IMR-90 (cell line): Measurements from ENCODE around the gene THOC2. TPM values are rescaled to one million over a fixed set of nuclear protein-coding genes. Genes with fewer than 3 reads are reported as not detected.

Experiments
- ATAC-seq: fragments of 200-7000 bp; cut with Tn5 transposase; 2 replicates; pipeline ENCODE4 v1.9.1; 2020; ENCODE audit warnings: low read depth, mild to moderate bottlenecking, moderate library complexity
- BruUV-seq: library from RNA; stranded (reverse); fragments of 400-500 nt; replicated peaks from 2 replicates; lab custom pipeline; 2021; lab: Mats Ljungman, UMichigan
- CTCF ChIA-PET: fragments of 300-600 bp; formaldehyde crosslinking; extraction: SDS; loops from one replicate; lab custom pipeline; 2021; ENCODE audit warnings: antibody characterized with exemption; lab: Yijun Ruan, JAX
- POLR2A ChIA-PET: fragments of 300-600 bp; sonication (Branson Sonifier 250); formaldehyde crosslinking; loops from one replicate; lab custom pipeline; 2022; ENCODE audit warnings: antibody characterized with exemption; ENCODE audit not compliant: unreplicated experiment; lab: Charles Lee
- DNase-seq: peaks from one replicate; pipeline ENCODE4 v3.0.0; 2013
- H2AFZ ChIP-seq: replicated peaks from 2 replicates; pipeline ENCODE3; 2013; ENCODE audit warnings: low read length, mild to moderate bottlenecking; ENCODE audit not compliant: poor library complexity
- H2AK5ac ChIP-seq: 2 replicates; pipeline ENCODE4 v1.6.1; 2013; ENCODE audit warnings: low read depth, low read length, inconsistent platforms
- H2AK9ac ChIP-seq: replicated peaks from 2 replicates; pipeline ENCODE3; 2013; ENCODE audit warnings: mild to moderate bottlenecking, low read depth, low read length, moderate library complexity; ENCODE audit not compliant: poor library complexity
- H2BK120ac ChIP-seq: 2 replicates; pipeline ENCODE4 v1.6.1; 2013; ENCODE audit warnings: low read depth, low read length, inconsistent platforms
- H2BK15ac ChIP-seq: 3 replicates; pipeline ENCODE4 v1.6.1; 2013; ENCODE audit warnings: low read depth, low read length, inconsistent platforms
- H2BK20ac ChIP-seq: 2 replicates; pipeline ENCODE4 v1.6.1; 2013; ENCODE audit warnings: low read depth, mild to moderate bottlenecking, inconsistent platforms, low read length, moderate library complexity
- H2BK5ac ChIP-seq: 2 replicates; pipeline ENCODE4 v1.6.1; 2013; ENCODE audit warnings: mild to moderate bottlenecking, low read depth, low read length, inconsistent platforms; ENCODE audit not compliant: poor library complexity, severe bottlenecking
- H3K14ac ChIP-seq: replicated peaks from 2 replicates; pipeline ENCODE4 v1.6.1; 2013; ENCODE audit warnings: low read depth, low read length, inconsistent platforms
- H3K18ac ChIP-seq: 2 replicates; pipeline ENCODE4 v1.6.1; 2013; ENCODE audit warnings: low read depth, low read length, control low read depth
- H3K23ac ChIP-seq: 2 replicates; pipeline ENCODE4 v1.6.1; 2013; ENCODE audit warnings: low read depth, low read length, inconsistent platforms
- H3K27ac ChIP-seq: 2 replicates; pipeline ENCODE4 v1.5.1; 2013; ENCODE audit warnings: mild to moderate bottlenecking, control low read depth, low read length; ENCODE audit not compliant: insufficient read depth
- H3K27me3 ChIP-seq: 2 replicates; pipeline ENCODE4 v1.6.1; 2013; ENCODE audit warnings: low read length; ENCODE audit not compliant: control insufficient read depth, insufficient read depth
- H3K36me3 ChIP-seq: 2 replicates; pipeline ENCODE4 v1.6.1; 2013; ENCODE audit warnings: low read length, mixed read lengths; ENCODE audit not compliant: control insufficient read depth, insufficient read depth
- H3K4ac ChIP-seq: 2 replicates; pipeline ENCODE4 v1.6.1; 2013; ENCODE audit warnings: low read depth, low read length, inconsistent platforms
- H3K4me1 ChIP-seq: 2 replicates; pipeline ENCODE4 v1.6.1; 2013; ENCODE audit warnings: low read length, mixed read lengths; ENCODE audit not compliant: control insufficient read depth, insufficient read depth
- H3K4me2 ChIP-seq: 2 replicates; pipeline ENCODE4 v1.6.1; 2013; ENCODE audit warnings: low read depth, mild to moderate bottlenecking, control low read depth, low read length, moderate library complexity
- H3K4me3 ChIP-seq: 2 replicates; pipeline ENCODE4 v1.5.1; 2013; ENCODE audit warnings: low read depth, mild to moderate bottlenecking, control low read depth, low read length, moderate library complexity; ENCODE audit not compliant: insufficient read depth
- H3K56ac ChIP-seq: 2 replicates; pipeline ENCODE4 v1.6.1; 2013; ENCODE audit warnings: low read length, inconsistent platforms; ENCODE audit not compliant: insufficient read depth; ENCODE audit errors: extremely low read depth
- H3K79me1 ChIP-seq, 2 experiments: 2 replicates each; pipeline ENCODE4 v1.6.1; 2013; ENCODE audit warnings: low read length in 2 of 2, inconsistent platforms in 1 of 2, low read depth in 1 of 2
- H3K9ac ChIP-seq: 2 replicates; pipeline ENCODE4 v1.6.1; 2013; ENCODE audit warnings: low read depth, low read length, control low read depth
- H3K9me1 ChIP-seq: 2 replicates; pipeline ENCODE4 v1.6.1; 2013; ENCODE audit warnings: low read length, inconsistent platforms; ENCODE audit not compliant: insufficient read depth
- H3K9me3 ChIP-seq: 2 replicates; pipeline ENCODE4 v1.6.1; 2013; ENCODE audit warnings: low read length; ENCODE audit not compliant: control insufficient read depth, insufficient read depth
- H4K20me1 ChIP-seq: 2 replicates; pipeline ENCODE4 v1.6.1; 2013; ENCODE audit warnings: low read length, inconsistent platforms; ENCODE audit not compliant: insufficient read depth
- H4K5ac ChIP-seq: 2 replicates; pipeline ENCODE4 v1.6.1; 2013; ENCODE audit warnings: mild to moderate bottlenecking, low read depth, low read length, control low read depth
- H4K8ac ChIP-seq, 2 experiments: 2 replicates each; pipeline ENCODE4 v1.6.1; 2013; ENCODE audit warnings: low read depth in 2 of 2, low read length in 2 of 2, control low read depth in 1 of 2, inconsistent platforms in 1 of 2
- H4K91ac ChIP-seq: 2 replicates; pipeline ENCODE4 v1.6.1; 2013; ENCODE audit warnings: low read depth, low read length, inconsistent platforms; ENCODE audit not compliant: insufficient read depth
- CEBPB ChIP-seq: IDR thresholded peaks from 2 replicates; pipeline ENCODE4 v1.6.1; 2012; ENCODE audit warnings: low read depth, low read length, improper control_type of control experiment
- CHD1 ChIP-seq: IDR thresholded peaks from 2 replicates; pipeline ENCODE4 v1.6.1; 2012; ENCODE audit warnings: low read depth, low read length, improper control_type of control experiment
- CTCF ChIP-seq: conservative IDR thresholded peaks from 2 replicates; pipeline ENCODE4 v1.5.1; 2012; ENCODE audit warnings: mild to moderate bottlenecking, low read depth, low read length, improper control_type of control experiment
- FOS ChIP-seq: fragments of 150-350 bp; IDR thresholded peaks from 2 replicates; pipeline ENCODE4 v1.6.1; 2016; ENCODE audit warnings: low read depth, low read length
- MAFK ChIP-seq: IDR thresholded peaks from 2 replicates; pipeline ENCODE4 v1.6.1; 2012; ENCODE audit warnings: low read depth, low read length, improper control_type of control experiment
- MAZ ChIP-seq: IDR thresholded peaks from 2 replicates; pipeline ENCODE4 v1.6.1; 2012; ENCODE audit warnings: low read depth, mild to moderate bottlenecking, low read length, improper control_type of control experiment, moderate library complexity, borderline replicate concordance
- MXI1 ChIP-seq: IDR thresholded peaks from 2 replicates; pipeline ENCODE4 v1.6.1; 2012; ENCODE audit warnings: low read depth, mild to moderate bottlenecking, low read length, moderate library complexity, borderline replicate concordance
- POLR2A ChIP-seq: IDR thresholded peaks from 2 replicates; pipeline ENCODE4 v1.6.1; 2012; ENCODE audit warnings: mild to moderate bottlenecking, low read depth, low read length
- RAD21 ChIP-seq: IDR thresholded peaks from 2 replicates; pipeline ENCODE4 v1.6.1; 2012; ENCODE audit warnings: low read length, improper control_type of control experiment
- RFX5 ChIP-seq: IDR thresholded peaks from 2 replicates; pipeline ENCODE4 v1.8.0; 2012; ENCODE audit warnings: low read depth, mild to moderate bottlenecking, low read length, moderate library complexity
- WGBS, 2 experiments: methylation state at CpG; one replicate each; pipeline versions ENCODE4 v1.1.5 to v1.1.7; 2013; ENCODE audit warnings: missing lambda C conversion rate in 2 of 2; ENCODE audit not compliant: insufficient read length in 1 of 2; ENCODE audit errors: extremely low coverage in 2 of 2; 5-methylcytosine and 5-hydroxymethylcytosine counted together
- dilution Hi-C: fragments of 300-500 bp; cut with HindIII; formaldehyde crosslinking; loops from one replicate; pipeline ENCODE4 v1.14.3; 2018; ENCODE audit warnings: low sequenced_read_pairs; ENCODE audit not compliant: unreplicated experiment
- in situ Hi-C: fragments of 300-500 bp; cut with MboI; formaldehyde crosslinking; loops from 3 replicates; pipeline ENCODE4 v1.14.3; 2019; ENCODE audit warnings: low sequenced_read_pairs, inconsistent platforms, mixed read lengths
- intact Hi-C: fragments of 100-400 bp; cut with micrococcal nuclease; formaldehyde crosslinking; loops from 2 replicates; pipeline ENCODE4 v1.10.0; 2022
- polyA plus RNA-seq, 3 experiments: library from polyadenylated mRNA; depleted of rRNA; stranded (reverse); fragments of >200 nt; gene quantifications; 2 replicates each; pipeline ENCODE4 v1.2.3, GENCODE V29; 2012; ENCODE audit warnings: low replicate concordance in 1 of 3
- total RNA-seq: library from RNA; depleted of rRNA; stranded (reverse); fragments of >200 nt; gene quantifications from 2 replicates; pipeline ENCODE4 v1.2.3, GENCODE V29; 2012
- TF ChIP-seq, protein P1 (sequence below): fragments of 150-350 bp; IDR thresholded peaks from 2 replicates; pipeline ENCODE4 v1.6.1; 2016; ENCODE audit warnings: low read depth, mild to moderate bottlenecking, low read length, moderate library complexity, borderline replicate concordance

Gene THOC2
- total and polyA plus RNA-seq, 2 of the 4 experiments (the other 2 are of a cell fraction), result 42.9 to 58.8 TPM

DNA sequence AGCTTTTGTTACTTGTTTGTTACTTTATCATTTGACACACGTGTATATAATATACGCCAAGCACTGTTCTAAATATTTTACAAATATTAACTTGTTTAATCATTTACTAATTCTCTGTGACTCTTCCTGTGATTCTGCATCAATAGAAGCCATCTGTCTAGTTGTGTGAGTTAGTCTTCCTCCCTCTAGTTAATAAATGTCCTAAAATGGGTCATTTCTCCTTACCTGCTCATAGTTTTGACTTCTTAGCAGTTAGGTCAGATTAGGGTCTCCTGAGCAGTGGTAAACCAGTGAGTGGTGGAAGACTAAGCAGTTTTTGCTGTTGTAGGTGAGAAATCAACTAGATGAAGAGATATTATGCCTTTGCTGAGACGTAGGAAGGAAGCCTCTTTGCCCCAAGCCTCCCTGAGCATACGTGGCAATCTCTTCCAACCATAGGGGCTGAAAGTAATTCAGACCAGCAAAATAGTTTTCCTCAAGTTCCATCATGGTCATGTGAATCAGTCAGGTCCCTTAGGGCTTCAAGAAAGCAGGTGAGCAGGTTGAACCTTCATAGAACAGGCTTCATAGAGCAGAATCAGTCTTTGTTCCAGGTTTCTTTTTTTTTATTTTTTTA lies 38.7 kb upstream of the THOC2 start:
- ChIA-PET POLR2A (no interaction called here), CTCF (no interaction called here)
- H3K23ac ChIP-seq, result no peak overlapping the region
- no peak overlapping the region for H3K4me3 ChIP-seq
- H3K79me1 ChIP-seq, result no peaks in the 10 kb centered on the region
- in situ Hi-C loops, result no loop called here
- peaks cover 1% of the 10 kb centered on the region; the same call in 1 of the 2 replicates for H3K4me1 ChIP-seq
- no peak overlapping the region for H2BK15ac ChIP-seq
- H4K5ac ChIP-seq, result no peak overlapping the region
- H4K20me1 ChIP-seq, result no peaks in the 10 kb centered on the region
- TF ChIP-seq CHD1, result no peak
- no peak for TF ChIP-seq CEBPB
- no peak for TF ChIP-seq MXI1
- TF ChIP-seq POLR2A, result no peak
- TF ChIP-seq, protein P1, sequence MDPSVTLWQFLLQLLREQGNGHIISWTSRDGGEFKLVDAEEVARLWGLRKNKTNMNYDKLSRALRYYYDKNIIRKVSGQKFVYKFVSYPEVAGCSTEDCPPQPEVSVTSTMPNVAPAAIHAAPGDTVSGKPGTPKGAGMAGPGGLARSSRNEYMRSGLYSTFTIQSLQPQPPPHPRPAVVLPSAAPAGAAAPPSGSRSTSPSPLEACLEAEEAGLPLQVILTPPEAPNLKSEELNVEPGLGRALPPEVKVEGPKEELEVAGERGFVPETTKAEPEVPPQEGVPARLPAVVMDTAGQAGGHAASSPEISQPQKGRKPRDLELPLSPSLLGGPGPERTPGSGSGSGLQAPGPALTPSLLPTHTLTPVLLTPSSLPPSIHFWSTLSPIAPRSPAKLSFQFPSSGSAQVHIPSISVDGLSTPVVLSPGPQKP, result no peak
- no peak for TF ChIP-seq CTCF
- TF ChIP-seq MAZ, result no peak
- no peak for TF ChIP-seq RAD21
- TF ChIP-seq FOS, result no peak
- no peak for TF ChIP-seq MAFK
- no peak for TF ChIP-seq RFX5
- no peak overlapping the region for H4K8ac ChIP-seq
- H2BK5ac ChIP-seq, result no peak overlapping the region
- no peak overlapping the region for H3K56ac ChIP-seq
- no peaks in the 10 kb centered on the region for H3K9me1 ChIP-seq
- no peak overlapping the region for H3K4ac ChIP-seq
- H2AFZ ChIP-seq, result no peak overlapping the region
- no CpG with 5 or more reads among the region's 4 CpGs for WGBS, 2 experiments
- no peak overlapping the region for H2BK120ac ChIP-seq
- intact Hi-C loops, result no loop called here
- DNase-seq, result no peak
- BruUV-seq, result no TSS peak
- no peak overlapping the region for H3K9ac ChIP-seq
- H3K18ac ChIP-seq, result no peak overlapping the region
- H2BK20ac ChIP-seq, result no peak overlapping the region
- H3K9me3 ChIP-seq, result no peaks in the 10 kb centered on the region
- dilution Hi-C loops, result no loop called here
- ATAC-seq, result no peak
- no peak overlapping the region for H3K4me2 ChIP-seq
- H2AK5ac ChIP-seq, result no peak overlapping the region
- no peak overlapping the region for H3K14ac ChIP-seq
- H2AK9ac ChIP-seq, result no peak overlapping the region
- no peaks in the 10 kb centered on the region for H3K27me3 ChIP-seq
- H3K27ac ChIP-seq, result no peak overlapping the region
- H4K91ac ChIP-seq, result no peak overlapping the region
- no peaks in the 10 kb centered on the region for H3K36me3 ChIP-seq
